DMS79 treated with DMSO at 0.1 percent for 48 hours (cell line): Measurements from ENCODE around the gene KLHL36.

Experiments
- DNase-seq: peaks from one replicate; lab custom pipeline; 2025; lab: John Stamatoyannopoulos, UW

KLHL36 gene

DNA sequence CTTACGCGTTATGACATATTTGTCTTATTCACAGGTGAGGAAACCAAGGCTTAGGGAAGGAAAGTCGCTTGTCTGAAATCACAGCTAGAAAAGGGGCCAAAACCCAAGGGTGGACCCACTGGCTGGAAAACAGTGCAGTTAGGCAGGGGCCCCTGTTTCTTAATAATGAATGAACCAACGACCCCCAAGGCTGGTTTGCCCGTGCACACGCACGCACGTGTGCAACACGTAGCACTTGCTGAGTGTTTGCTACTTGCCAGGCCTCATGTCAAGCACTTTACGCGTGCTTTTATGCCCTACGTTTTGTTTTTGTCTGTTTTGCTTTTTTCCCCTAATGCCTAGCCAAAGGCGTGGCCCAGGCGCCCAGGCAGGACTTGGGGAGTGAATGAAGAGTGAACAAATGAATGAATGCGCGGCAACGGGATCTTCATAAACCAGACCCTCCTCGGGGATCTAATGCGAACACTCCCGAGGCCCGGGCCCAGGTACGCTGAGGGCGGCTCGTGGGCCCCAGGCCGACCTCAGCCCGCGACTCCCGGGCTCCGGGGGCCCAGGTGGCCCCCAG is 50.9 kb downstream of the KLHL36 start:
- no peak for DNase-seq

DNA sequence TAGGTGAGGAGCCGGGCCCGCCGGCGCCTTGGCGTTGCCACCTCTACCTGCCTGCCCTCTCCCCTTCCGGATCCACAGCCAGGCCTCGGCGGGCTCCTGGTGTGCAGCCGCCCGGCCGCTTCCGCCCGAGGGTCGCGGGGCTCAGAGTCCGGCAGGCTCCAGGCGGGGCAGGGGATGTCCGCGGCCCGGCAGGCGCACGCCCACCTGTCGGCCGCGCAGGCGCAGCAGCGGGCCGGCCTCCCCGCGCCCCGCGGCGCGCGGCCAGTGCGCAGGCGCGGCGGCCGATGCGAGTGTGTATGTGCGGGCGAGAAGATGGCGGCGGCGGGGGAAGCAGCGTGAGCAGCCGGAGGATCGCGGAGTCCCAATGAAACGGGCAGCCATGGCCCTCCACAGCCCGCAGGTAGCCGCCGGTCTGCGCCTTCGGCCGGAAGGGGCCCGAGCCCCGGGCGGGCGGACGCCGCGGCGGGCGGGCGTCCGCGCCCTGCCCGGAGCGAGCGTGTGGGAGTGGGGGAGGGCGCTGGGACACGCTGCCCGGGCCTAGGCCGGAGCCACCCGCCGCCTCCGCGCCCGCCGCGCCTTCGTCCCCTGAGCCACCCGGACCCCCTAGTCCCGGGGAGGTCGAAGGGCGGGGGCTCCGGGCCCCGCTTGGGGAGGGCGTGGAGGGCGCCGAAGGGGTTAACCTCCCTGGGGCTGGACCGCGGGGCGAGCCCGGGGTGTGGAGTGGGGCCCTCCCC is 51.6 kb downstream of the KLHL36 start, which contains the start of gene USP10:
TSS of gene USP10 (plus strand) at position 289 of the 734 bp plus-strand sequence. CDS start at position 380, 91 bp downstream.
- peak; percentile 26 for DNase-seq

DNA sequence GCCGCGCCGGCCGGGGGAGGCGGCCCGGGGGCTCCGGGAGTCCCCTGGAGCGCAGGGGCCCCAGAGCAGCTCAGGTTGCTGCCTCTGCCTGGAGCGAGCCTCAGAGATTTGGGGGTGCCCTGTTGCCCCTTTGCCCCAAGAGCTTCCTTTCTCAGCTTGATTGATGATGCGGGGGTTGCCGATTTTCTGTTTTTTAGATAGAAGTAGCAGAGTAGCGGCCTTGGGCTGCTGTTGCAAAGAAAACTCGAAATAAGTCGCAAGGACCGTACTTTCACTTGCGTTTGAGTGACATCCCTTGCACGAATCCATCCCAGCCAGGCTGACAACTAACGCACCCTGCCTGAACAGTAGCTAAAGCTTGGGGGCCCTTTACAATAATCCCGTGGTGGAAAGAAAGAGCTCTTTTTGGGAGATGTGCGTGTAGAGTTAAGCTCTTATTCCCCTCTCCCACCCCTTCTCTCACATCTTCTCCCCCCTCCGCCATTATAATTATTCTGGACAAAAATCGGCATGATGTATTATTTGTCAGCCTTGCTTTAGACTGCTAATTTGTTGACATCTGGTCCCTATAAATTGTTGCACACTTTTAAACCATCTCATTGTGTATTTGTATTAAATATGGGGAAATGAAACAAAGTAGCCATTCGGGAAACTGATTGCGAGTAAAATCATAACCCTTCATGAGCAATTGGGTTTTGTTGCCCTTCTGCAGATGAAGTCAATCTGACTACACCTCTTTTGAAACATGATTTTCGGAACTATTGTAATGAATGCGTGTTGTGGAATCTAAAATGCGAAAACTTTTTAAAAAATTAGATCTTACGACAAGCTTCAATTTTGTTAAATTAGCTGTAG is 52.4 kb downstream of the KLHL36 start:
- DNase-seq = no peak

DNA sequence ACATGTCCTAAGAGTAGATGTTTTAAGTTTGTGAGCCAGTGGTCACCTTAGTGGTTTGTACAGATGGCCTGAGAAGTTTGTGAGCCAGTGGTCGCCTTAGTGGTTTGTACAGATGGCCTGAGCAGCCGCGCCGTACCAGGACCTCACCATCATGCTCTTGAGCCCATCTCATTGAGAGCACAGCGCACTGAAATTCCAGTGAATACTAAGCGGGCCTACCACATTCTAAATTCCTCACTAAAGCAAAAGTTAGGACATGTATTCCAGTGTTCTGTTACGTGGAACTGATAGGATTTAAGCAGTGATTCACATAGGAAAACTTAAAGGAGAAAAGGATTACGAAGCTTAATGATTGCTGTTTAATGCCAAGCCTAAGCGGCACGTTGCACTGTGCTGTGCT is 55.4 kb downstream of the KLHL36 start:
- DNase-seq = no peak

DNA sequence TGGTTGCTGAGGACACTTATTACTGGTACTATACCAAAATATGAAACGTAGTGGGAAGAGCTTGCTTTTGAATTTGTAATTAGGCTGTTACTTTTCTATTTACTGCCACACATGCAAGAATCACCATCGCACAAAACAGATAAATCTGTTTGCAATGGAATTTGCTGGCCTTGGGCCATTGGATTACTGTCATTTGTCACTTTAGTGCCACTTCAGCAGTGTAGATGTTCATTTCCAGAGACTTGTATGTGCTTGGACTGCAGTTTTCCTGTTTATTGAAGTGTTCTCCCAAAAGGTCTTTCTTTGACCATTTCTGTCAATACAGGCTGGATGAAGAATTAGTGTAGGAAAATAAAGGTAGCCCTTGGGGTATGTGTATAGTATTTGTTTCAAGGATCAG is 55.9 kb downstream of the KLHL36 start:
- DNase-seq = no peak

DNA sequence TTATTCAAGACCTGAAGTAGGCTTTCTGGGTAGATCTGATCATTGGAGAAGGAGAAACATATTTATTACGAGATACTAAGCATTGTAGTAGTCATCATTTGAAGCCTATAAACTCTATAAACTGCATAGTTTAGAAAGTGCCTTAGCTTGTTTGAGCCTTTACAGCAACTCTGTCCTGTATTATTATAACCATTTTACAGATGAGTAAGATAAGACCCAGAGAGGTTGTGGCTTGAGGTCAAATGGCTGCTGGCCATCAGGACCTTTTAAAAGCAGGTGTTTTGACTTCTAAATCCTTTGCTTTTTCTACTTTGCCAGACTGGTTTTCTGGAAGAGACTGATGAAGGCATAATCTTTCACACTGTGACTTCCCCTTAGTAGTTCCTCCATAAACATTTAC is 58.5 kb downstream of the KLHL36 start:
- no peak for DNase-seq

DNA sequence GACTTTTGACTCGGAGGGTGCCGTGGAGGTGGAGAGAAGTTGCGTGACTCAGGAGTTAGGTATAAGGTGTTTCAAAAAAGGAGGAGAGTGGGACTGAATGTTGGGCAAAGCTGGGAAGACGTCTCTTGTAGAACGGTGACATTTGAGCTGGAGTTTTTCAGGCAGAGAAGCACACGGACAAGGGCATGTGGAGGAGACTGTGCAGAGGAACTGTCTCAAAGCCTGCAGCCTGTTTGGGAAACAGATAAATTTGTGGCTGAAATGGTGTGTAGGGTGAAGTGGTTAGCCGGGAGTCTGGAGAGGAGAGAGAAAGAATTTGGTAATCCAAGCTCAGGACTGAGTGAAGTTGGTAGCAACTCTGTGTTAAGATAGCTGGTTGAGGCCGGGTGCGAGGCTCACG is 61.3 kb downstream of the KLHL36 start:
- DNase-seq = no peak

DNA sequence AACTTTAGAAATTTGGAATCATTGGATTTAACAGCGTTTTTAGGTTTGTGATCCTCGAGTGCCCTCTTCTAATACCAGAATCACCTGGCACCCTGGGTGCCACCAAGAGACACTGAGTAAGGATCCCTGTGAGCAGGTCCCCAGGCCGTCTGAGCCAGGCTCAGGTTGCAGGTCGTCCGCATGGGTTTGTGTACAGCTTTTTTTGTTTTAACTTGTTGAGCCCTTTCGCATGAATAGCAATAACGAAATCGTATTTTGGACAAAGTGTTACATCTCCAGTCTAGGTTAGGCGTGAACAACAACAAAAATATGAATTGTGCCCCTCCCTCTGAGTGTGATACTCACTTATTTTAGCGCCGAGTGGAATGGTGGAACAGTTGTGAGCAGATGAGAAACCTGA is 62.4 kb downstream of the KLHL36 start:
- DNase-seq = no peak
